ENCODE data around the gene ATP2B3. TPM values are rescaled to one million over a fixed set of nuclear protein-coding genes. Genes with fewer than 3 reads are reported as not detected.

Gene ATP2B3
- total RNA-seq, 1 donor from 2014 or later = 0.83 TPM

DNA sequence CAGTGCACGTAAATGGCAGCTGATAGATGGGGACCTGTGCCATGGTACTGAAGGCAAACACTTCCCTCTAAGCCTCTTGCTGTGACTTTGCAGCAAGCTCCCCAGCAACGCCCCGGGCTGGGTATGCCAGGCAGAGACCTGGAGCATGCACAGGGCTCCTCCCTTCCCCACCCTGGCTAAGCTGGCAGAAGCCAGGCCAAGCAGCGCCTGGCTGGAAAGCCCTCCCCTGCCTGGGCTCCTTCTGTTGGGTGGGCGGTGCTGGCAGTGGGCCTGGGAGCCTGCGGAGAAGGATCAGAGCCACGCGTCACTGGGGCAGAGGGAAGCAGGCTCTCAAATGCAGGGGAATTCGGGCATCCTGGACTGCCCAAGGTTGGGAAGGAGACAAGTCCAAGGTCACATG lies 3.6 kb downstream of the ATP2B3 start:
- Mint-ChIP-seq H3K27ac (no peak overlapping the region), H3K4me3 (no peak overlapping the region), H3K9me3 (no peaks in the 10 kb centered on the region), H3K27me3 (ENCODE audit: low read depth) (peaks cover 55% of the 10 kb centered on the region), H3K36me3 (peaks cover 2% of the 10 kb centered on the region), H3K4me1 (peaks cover 3% of the 10 kb centered on the region)
- DNase-seq (ENCODE audit: low spot score in 2 of 2, unreplicated experiment in 2 of 2) = no peak
- TF ChIP-seq CTCF (IDR thresholded peaks at IDR 0.05; ENCODE audit: unreplicated experiment) = no peak

GRCh38 chrX:153522259-153522658 lies 4.8 kb downstream of the ATP2B3 start:
- TF ChIP-seq CTCF (IDR thresholded peaks at IDR 0.05; ENCODE audit: unreplicated experiment) = no peak
- no peaks in the 10 kb centered on the region for H3K9me3 Mint-ChIP-seq
- H3K4me1 Mint-ChIP-seq = peaks cover 12% of the 10 kb centered on the region
- no peak for DNase-seq (ENCODE audit: low spot score in 2 of 2, unreplicated experiment in 2 of 2)
- peaks cover 2% of the 10 kb centered on the region for H3K36me3 Mint-ChIP-seq
- no peak overlapping the region for H3K4me3 Mint-ChIP-seq
- peaks cover 42% of the 10 kb centered on the region for H3K27me3 Mint-ChIP-seq (ENCODE audit: low read depth)
- H3K27ac Mint-ChIP-seq = no peak overlapping the region

GRCh38 chrX:153523269-153523668 lies 5.8 kb downstream of the ATP2B3 start:
- Mint-ChIP-seq H3K4me1 (peaks cover 14% of the 10 kb centered on the region), H3K9me3 (no peaks in the 10 kb centered on the region), H3K27ac (no peak overlapping the region), H3K4me3 (no peak overlapping the region), H3K27me3 (ENCODE audit: low read depth) (peaks cover 40% of the 10 kb centered on the region), H3K36me3 (peaks cover 2% of the 10 kb centered on the region)
- DNase-seq (ENCODE audit: low spot score in 2 of 2, unreplicated experiment in 2 of 2) = no peak
- TF ChIP-seq CTCF (IDR thresholded peaks at IDR 0.05; ENCODE audit: unreplicated experiment) = no peak

DNA sequence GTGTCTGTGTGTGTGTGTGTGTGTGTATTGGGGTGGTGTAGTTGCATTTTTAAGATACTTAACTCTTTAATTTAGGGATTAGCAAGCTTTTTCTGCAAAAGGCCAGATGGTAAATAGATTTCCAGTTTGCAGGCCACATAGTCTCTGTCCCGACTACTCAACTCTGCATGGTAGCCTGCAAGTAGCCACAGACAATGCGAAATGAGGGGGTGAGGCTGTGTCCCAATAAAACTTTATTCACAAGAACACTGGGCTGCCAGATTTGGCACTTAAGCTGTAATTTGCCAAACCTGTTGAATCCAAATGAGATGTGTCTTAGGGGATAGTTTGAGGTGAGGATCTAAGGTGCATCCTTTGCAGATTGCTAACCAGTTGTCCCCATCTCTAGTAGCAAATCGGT lies 6.8 kb downstream of the ATP2B3 start:
- DNase-seq (ENCODE audit: low spot score in 2 of 2, unreplicated experiment in 2 of 2) = no peak
- H3K36me3 Mint-ChIP-seq = no peaks in the 10 kb centered on the region
- H3K27ac Mint-ChIP-seq = no peak overlapping the region
- peaks cover 31% of the 10 kb centered on the region for H3K27me3 Mint-ChIP-seq (ENCODE audit: low read depth)
- H3K9me3 Mint-ChIP-seq = no peaks in the 10 kb centered on the region
- TF ChIP-seq CTCF (IDR thresholded peaks at IDR 0.05; ENCODE audit: unreplicated experiment) = no peak
- H3K4me1 Mint-ChIP-seq = peaks cover 11% of the 10 kb centered on the region
- no peak overlapping the region for H3K4me3 Mint-ChIP-seq

GRCh38 chrX:153525451-153525850 lies 8.0 kb downstream of the ATP2B3 start:
- Mint-ChIP-seq H3K9me3 (no peaks in the 10 kb centered on the region), H3K27ac (no peak overlapping the region)
- DNase-seq (ENCODE audit: low spot score in 2 of 2, unreplicated experiment in 2 of 2) = no peak

More at GRCh38 chrX:153525451-153525850, 8.0 kb downstream of the ATP2B3 start:
- Mint-ChIP-seq H3K4me1 (peaks cover 11% of the 10 kb centered on the region), H3K4me3 (no peak overlapping the region), H3K36me3 (no peaks in the 10 kb centered on the region), H3K27me3 (ENCODE audit: low read depth) (peaks cover 21% of the 10 kb centered on the region)
- TF ChIP-seq CTCF (IDR thresholded peaks at IDR 0.05; ENCODE audit: unreplicated experiment) = no peak
